GM18517 (cell line): ENCODE results near the gene FIGNL2.

Experiments used
- ATAC-seq: cut with Tn5 transposase; IDR thresholded peaks from one replicate; pipeline ENCODE4 v1.9.1; 2021; ENCODE audit warnings: mild to moderate bottlenecking, moderate library complexity; ENCODE audit not compliant: unreplicated experiment

Gene FIGNL2

GRCh38 chr12:51784688-51785087 is 63.8 kb downstream of the FIGNL2 start:
- no peak for ATAC-seq

- ATAC-seq, result no peak
Observed at GRCh38 chr12:51779876-51780275, 68.6 kb downstream of the FIGNL2 start.

DNA sequence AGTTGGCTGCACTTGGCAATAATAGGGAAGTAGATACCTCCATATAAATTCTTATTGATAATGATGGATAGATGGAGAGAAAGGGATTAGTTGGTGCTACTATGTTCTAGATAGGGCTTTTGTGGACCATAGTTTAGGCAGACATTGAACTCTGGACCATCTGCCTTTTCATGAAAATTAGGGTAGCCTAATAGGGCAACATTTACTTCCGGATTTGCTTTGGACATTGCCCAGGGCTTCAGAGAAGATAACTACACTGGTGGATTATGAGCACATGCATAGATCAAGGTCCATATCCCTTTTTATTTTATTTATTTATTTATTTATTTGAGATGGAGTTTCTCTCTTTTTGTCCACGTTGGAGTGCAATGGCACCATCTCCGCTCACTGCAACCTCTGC is 70.5 kb downstream of the FIGNL2 start:
- no peak for ATAC-seq

- no peak for ATAC-seq
Observed at GRCh38 chr12:51777457-51777856, 71.1 kb downstream of the FIGNL2 start.

DNA sequence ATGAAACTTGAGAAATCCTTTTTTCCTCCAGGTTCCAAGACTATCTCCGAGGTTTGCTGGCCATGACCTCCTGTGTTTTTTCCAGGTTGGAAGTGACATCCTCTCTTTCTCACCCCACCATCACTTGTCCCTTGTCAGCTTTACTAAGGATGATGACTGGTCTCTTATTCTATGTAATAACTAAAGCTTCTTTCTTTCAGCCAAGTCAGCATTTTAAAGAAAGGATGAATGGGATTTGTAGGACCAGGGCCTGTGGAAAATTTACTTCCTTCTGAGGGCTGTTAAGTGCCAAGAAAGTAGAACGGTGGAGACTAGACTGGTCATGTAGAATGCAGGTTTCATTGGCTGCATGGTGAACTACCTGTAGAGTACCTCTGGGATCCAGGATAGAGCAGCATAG is 73.6 kb downstream of the FIGNL2 start:
- ATAC-seq, result no peak

GRCh38 chr12:51773145-51773869 is 75.2 kb downstream of the FIGNL2 start:
- no peak for ATAC-seq

DNA sequence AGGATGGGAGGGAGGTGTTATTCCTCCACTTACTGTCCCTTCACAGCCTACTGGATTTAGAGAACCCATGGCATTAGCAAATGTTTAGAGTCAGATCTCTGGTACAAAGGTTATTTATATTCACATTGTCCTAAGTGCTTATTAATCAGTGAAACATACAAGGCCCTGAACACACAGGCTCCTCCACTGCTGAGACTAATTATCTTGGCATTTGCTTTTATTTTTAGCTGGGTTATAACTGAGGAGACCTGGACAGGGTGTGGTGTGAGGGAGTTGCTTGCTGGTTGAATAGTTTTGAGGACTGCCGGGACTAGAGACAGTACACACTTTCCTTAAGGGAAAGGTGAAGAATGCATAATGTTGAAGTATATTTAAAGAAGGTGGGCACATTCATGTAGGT is 77.5 kb downstream of the FIGNL2 start:
- ATAC-seq, result no peak
